ENCODE data around the gene XIAP.
"Not testable (repeated sequence)": the region's sequence is repeated elsewhere in the genome, so short reads cannot be mapped to it uniquely, and the experiment has no call there.

XIAP gene

GRCh38 chrX:123859846-123860838 is at the start of gene XIAP:
TSS of gene XIAP (plus strand) at chrX:123860053. CDS start at chrX:123885663, 25,610 bp downstream.
- DNase-seq, result peak; percentile 73

GRCh38 chrX:123814343-123814742 is 45.5 kb upstream of the XIAP start:
- DNase-seq, result no peak

GRCh38 chrX:123814934-123815394 is 44.9 kb upstream of the XIAP start:
- DNase-seq, result not testable (repeated sequence)

- no peak for DNase-seq
These were observed 42.5 kb upstream of the XIAP start for GRCh38 chrX:123817288-123817894.

- DNase-seq, result peak; percentile 1
These were observed 41.6 kb upstream of the XIAP start for GRCh38 chrX:123818243-123818642.

- no peak for DNase-seq
These were observed 36.9 kb upstream of the XIAP start for GRCh38 chrX:123822965-123823364.

GRCh38 chrX:123830309-123830708 is 29.5 kb upstream of the XIAP start:
- no peak for DNase-seq

GRCh38 chrX:123833387-123833786 is 26.5 kb upstream of the XIAP start:
- peak; percentile 2 for DNase-seq

GRCh38 chrX:123834116-123834515 is 25.7 kb upstream of the XIAP start:
- DNase-seq, result no peak

- DNase-seq, result peak; percentile 3
These were observed 24.0 kb upstream of the XIAP start for GRCh38 chrX:123835661-123836371.

GRCh38 chrX:123845129-123845528 is 14.7 kb upstream of the XIAP start:
- DNase-seq, result not testable (repeated sequence)

- peak; percentile 67 for DNase-seq
These were observed 13.2 kb upstream of the XIAP start for GRCh38 chrX:123846577-123847038.

- DNase-seq, result no peak
These were observed 12.8 kb upstream of the XIAP start for GRCh38 chrX:123847056-123847455.

- DNase-seq, result no peak
These were observed 10.8 kb upstream of the XIAP start for GRCh38 chrX:123849096-123849495.

- not testable (repeated sequence) for DNase-seq
These were observed 9.9 kb upstream of the XIAP start for GRCh38 chrX:123849906-123850305.

GRCh38 chrX:123851079-123851478 is 8.8 kb upstream of the XIAP start:
- DNase-seq, result no peak

- no peak for DNase-seq
These were observed 5.5 kb upstream of the XIAP start for GRCh38 chrX:123854329-123854728.

- DNase-seq, result no peak
These were observed 426 bp upstream of the XIAP start for GRCh38 chrX:123859409-123859845.

- DNase-seq, result no peak
These were observed 1.1 kb downstream of the XIAP start for GRCh38 chrX:123860983-123861382.

GRCh38 chrX:123869488-123869887 is 9.6 kb downstream of the XIAP start:
- no peak for DNase-seq

- no peak for DNase-seq
These were observed 11.5 kb downstream of the XIAP start for GRCh38 chrX:123871309-123871708.

- no peak for DNase-seq
These were observed 14.1 kb downstream of the XIAP start for GRCh38 chrX:123873956-123874355.

- DNase-seq, result no peak
These were observed 16.3 kb downstream of the XIAP start for GRCh38 chrX:123876177-123876576.
